GM23248 (cell line): ENCODE measurements around the gene ALG11. TPM values are rescaled to one million over a fixed set of nuclear protein-coding genes. Genes with fewer than 3 reads are reported as not detected.

ENCODE experiments used
- DNase-seq: peaks from one replicate; pipeline ENCODE4 v3.0.0-alpha.2; 2015
- H2AFZ ChIP-seq: fragments of 200-600 bp; sonication (generic); 2 replicates; pipeline ENCODE4 v1.6.1; 2016; ENCODE audit warnings: antibody characterized with exemption
- H3F3A ChIP-seq: fragments of 200-600 bp; sonication (generic); 2 replicates; pipeline ENCODE4 v1.6.1; 2016; ENCODE audit warnings: mild to moderate bottlenecking, antibody characterized with exemption, mixed run types; ENCODE audit not compliant: insufficient read depth
- H3K27ac ChIP-seq: fragments of 200-600 bp; sonication (generic); 2 replicates; pipeline ENCODE4 v1.5.1; 2016; ENCODE audit warnings: mild to moderate bottlenecking
- H3K27me3 ChIP-seq: fragments of 200-600 bp; sonication (generic); replicated peaks from 2 replicates; pipeline ENCODE4 v1.6.1; 2016; ENCODE audit warnings: mild to moderate bottlenecking; ENCODE audit not compliant: insufficient read depth
- H3K36me3 ChIP-seq: fragments of 200-600 bp; sonication (generic); 2 replicates; pipeline ENCODE4 v1.6.1; 2016; ENCODE audit warnings: low read depth, mild to moderate bottlenecking
- H3K4me1 ChIP-seq: fragments of 200-600 bp; sonication (generic); 2 replicates; pipeline ENCODE4 v1.6.1; 2016; ENCODE audit warnings: mild to moderate bottlenecking; ENCODE audit not compliant: insufficient read depth
- H3K4me2 ChIP-seq: fragments of 200-600 bp; sonication (generic); one replicate; pipeline ENCODE4 v1.6.1; 2016; ENCODE audit warnings: mild to moderate bottlenecking; ENCODE audit not compliant: unreplicated experiment
- H3K4me3 ChIP-seq: fragments of 200-600 bp; sonication (generic); 2 replicates; pipeline ENCODE4 v1.5.1; 2016; ENCODE audit warnings: mild to moderate bottlenecking
- H3K79me2 ChIP-seq: fragments of 200-600 bp; sonication (generic); 2 replicates; pipeline ENCODE4 v1.6.1; 2016; ENCODE audit warnings: mild to moderate bottlenecking; ENCODE audit not compliant: insufficient read depth
- H3K9ac ChIP-seq: fragments of 200-600 bp; sonication (generic); 2 replicates; pipeline ENCODE4 v1.6.1; 2016; ENCODE audit warnings: mild to moderate bottlenecking
- H3K9me2 ChIP-seq: fragments of 200-600 bp; sonication (generic); 2 replicates; pipeline ENCODE4 v1.6.1; 2016; ENCODE audit warnings: mixed run types, mild to moderate bottlenecking, moderate library complexity; ENCODE audit not compliant: insufficient read depth
- H3K9me3 ChIP-seq: fragments of 200-600 bp; sonication (generic); one replicate; pipeline ENCODE4 v1.6.1; 2017; ENCODE audit warnings: low read depth
- H4K20me1 ChIP-seq: fragments of 200-600 bp; sonication (generic); 2 replicates; pipeline ENCODE4 v1.6.0; 2016; ENCODE audit not compliant: insufficient read depth
- EZH2 ChIP-seq: fragments of 200-600 bp; sonication (generic); IDR thresholded peaks from 2 replicates; pipeline ENCODE4 v1.6.1; 2018; ENCODE audit warnings: antibody characterized with exemption, mild to moderate bottlenecking; ENCODE audit not compliant: insufficient read depth, poor library complexity, severe bottlenecking
- EZH2phosphoT487 ChIP-seq: fragments of 200-600 bp; sonication (generic); IDR thresholded peaks from 2 replicates; pipeline ENCODE4 v1.6.1; 2018; ENCODE audit warnings: antibody characterized with exemption, moderate library complexity, mild to moderate bottlenecking, low read depth; ENCODE audit not compliant: insufficient read depth
- WGBS, 2 experiments: methylation state at CpG; one replicate each; pipeline ENCODE4 v1.1.6; 2015 to 2017; ENCODE audit warnings: low lambda C conversion rate in 2 of 2, low coverage in 1 of 2; ENCODE audit errors: missing lambda C conversion rate in 2 of 2; 5-methylcytosine and 5-hydroxymethylcytosine counted together
- in situ Hi-C: fragments of 300-500 bp; cut with MboI; formaldehyde crosslinking; loops from 2 replicates; pipeline ENCODE4 v1.15.0; 2020
- polyA plus RNA-seq: library from polyadenylated mRNA; unstranded; fragments of >200 nt; fragmentation: Nextera tagmentation; extraction: Ambion mirVana; gene quantifications from 2 replicates; pipeline ENCODE4 v1.2.1, GENCODE V29; 2016
- total RNA-seq: library from RNA; depleted of rRNA; stranded (reverse); fragments of >200 nt; shearing (Covaris generic); gene quantifications from 2 replicates; pipeline ENCODE4 v1.2.3, GENCODE V29; 2014; rRNA removed

The ALG11 gene
- total RNA-seq (24.8 and 33.3 TPM in 2 replicates), polyA plus RNA-seq (30.4 and 31.6 TPM in 2 replicates)

GRCh38 chr13:52011632-52012511 is at the start of gene ALG11:
TSS of gene ALG11 (plus strand) at chr13:52012398. CDS start at chr13:52012419, 21 bp downstream.
- Histone ChIP-seq H3K79me2 (peaks cover 46% of the 10 kb centered on the region), H3K4me1 (peaks cover 9% of the 10 kb centered on the region), H3K27me3 (peaks cover 22% of the 10 kb centered on the region), H3K4me3 (peak within 1 kb of the TSS; percentile 94), H2AFZ (peak within 1 kb of the TSS; percentile 97), H3K9ac (peak within 1 kb of the TSS; percentile 95), H3F3A (no peaks in the 10 kb centered on the region), H4K20me1 (no peaks in the 10 kb centered on the region), H3K9me2 (no peaks in the 10 kb centered on the region), H3K27ac (peak within 1 kb of the TSS; percentile 64), H3K4me2 (peak within 1 kb of the TSS; percentile 90), H3K36me3 (no peaks in the 10 kb centered on the region), H3K9me3 (no peaks in the 10 kb centered on the region)
- WGBS, 2 experiments = 1% methylated on average over 61 to 78 of the region's 82 CpGs
- peak; percentile 99 for DNase-seq
- TF ChIP-seq EZH2phosphoT487 = no peak
- no peak for TF ChIP-seq EZH2
- in situ Hi-C loops = no loop called here

- Histone ChIP-seq H3K79me2 (no peaks in the 10 kb centered on the region), H3K9me2 (no peaks in the 10 kb centered on the region), H3K27me3 (no peaks in the 10 kb centered on the region), H3K36me3 (no peaks in the 10 kb centered on the region), H3F3A (no peaks in the 10 kb centered on the region), H3K9ac (no peak overlapping the region), H3K4me2 (no peak overlapping the region), H2AFZ (no peak overlapping the region), H3K27ac (no peak overlapping the region), H4K20me1 (no peaks in the 10 kb centered on the region), H3K4me3 (no peak overlapping the region), H3K9me3 (no peaks in the 10 kb centered on the region), H3K4me1 (no peaks in the 10 kb centered on the region)
- in situ Hi-C loops = no loop called here
- no peak for TF ChIP-seq EZH2
- no peak for TF ChIP-seq EZH2phosphoT487
- 70 to 76% methylated on average over 10 of the region's 10 CpGs for WGBS, 2 experiments
- no peak for DNase-seq
These were observed 46.0 kb upstream of the ALG11 start for GRCh38 chr13:51966186-51966585.

- H3K9me3 ChIP-seq = no peaks in the 10 kb centered on the region
- no peaks in the 10 kb centered on the region for H3F3A ChIP-seq
- H3K4me1 ChIP-seq = no peaks in the 10 kb centered on the region
- no peak overlapping the region for H3K4me2 ChIP-seq
- TF ChIP-seq EZH2 (no peak), EZH2phosphoT487 (no peak)
- H3K79me2 ChIP-seq = no peaks in the 10 kb centered on the region
- no peak overlapping the region for H3K4me3 ChIP-seq
- WGBS, 2 experiments = 43 to 52% methylated on average over 8 of the region's 8 CpGs
- no peaks in the 10 kb centered on the region for H3K27me3 ChIP-seq
- H2AFZ ChIP-seq = no peak overlapping the region
- no peak overlapping the region for H3K27ac ChIP-seq
- no peaks in the 10 kb centered on the region for H3K9me2 ChIP-seq
- in situ Hi-C loops = no loop called here
- DNase-seq = no peak
- H3K36me3 ChIP-seq = no peaks in the 10 kb centered on the region
- H3K9ac ChIP-seq = no peak overlapping the region
- no peaks in the 10 kb centered on the region for H4K20me1 ChIP-seq
These were observed 44.4 kb upstream of the ALG11 start for GRCh38 chr13:51967482-51968446.

GRCh38 chr13:51970349-51970748 is 41.8 kb upstream of the ALG11 start:
- Histone ChIP-seq H4K20me1 (no peaks in the 10 kb centered on the region), H3K27ac (no peak overlapping the region), H3K9me2 (no peaks in the 10 kb centered on the region), H3K36me3 (no peaks in the 10 kb centered on the region), H3K4me3 (no peak overlapping the region), H3K79me2 (no peaks in the 10 kb centered on the region), H2AFZ (no peak overlapping the region), H3K4me1 (no peaks in the 10 kb centered on the region), H3K27me3 (no peaks in the 10 kb centered on the region), H3K4me2 (no peak overlapping the region), H3K9ac (no peak overlapping the region), H3K9me3 (no peaks in the 10 kb centered on the region), H3F3A (no peaks in the 10 kb centered on the region)
- 46 to 50% methylated on average over 5 of the region's 5 CpGs for WGBS, 2 experiments
- in situ Hi-C loops = no loop called here
- TF ChIP-seq EZH2 (no peak), EZH2phosphoT487 (no peak)
- DNase-seq = no peak
